Adipocyte (in vitro differentiated cells): ENCODE data around the gene GOLGA6A.
A peak's percentile ranks its signal among the peaks of the same experiment; 100 is the strongest.

Experiments used
- DNase-seq: peaks from one replicate; pipeline ENCODE4 v3.0.0-alpha.2; 2015; ENCODE audit warnings: low read depth
- H3K27me3 ChIP-seq: replicated peaks from 2 replicates; pipeline ENCODE4 v1.7.0; 2013; ENCODE audit warnings: mild to moderate bottlenecking, low read length, moderate library complexity; ENCODE audit not compliant: control insufficient read depth, insufficient read depth
- H3K36me3 ChIP-seq: 2 replicates; pipeline ENCODE4 v1.7.0; 2013; ENCODE audit warnings: low read length, mild to moderate bottlenecking, moderate library complexity; ENCODE audit not compliant: control insufficient read depth, insufficient read depth, severe bottlenecking
- H3K4me1 ChIP-seq: 2 replicates; pipeline ENCODE4 v1.7.0; 2013; ENCODE audit warnings: mild to moderate bottlenecking, low read length, moderate library complexity; ENCODE audit not compliant: control insufficient read depth, insufficient read depth
- H3K4me3 ChIP-seq: 2 replicates; pipeline ENCODE4 v1.7.0; 2013; ENCODE audit warnings: mild to moderate bottlenecking, low read length, moderate library complexity
- H3K9ac ChIP-seq: 2 replicates; pipeline ENCODE4 v1.7.0; 2013; ENCODE audit warnings: mild to moderate bottlenecking, low read length, moderate library complexity
- H3K9me3 ChIP-seq: 2 replicates; pipeline ENCODE4 v1.7.0; 2013; ENCODE audit warnings: mild to moderate bottlenecking, low read length, moderate library complexity; ENCODE audit not compliant: control insufficient read depth

GOLGA6A gene

GRCh38 chr15:74032046-74032445 lies 50.3 kb downstream of the GOLGA6A start:
- Histone ChIP-seq H3K4me1 (peaks cover 8% of the 10 kb centered on the region), H3K9ac (no peak overlapping the region), H3K9me3 (no peaks in the 10 kb centered on the region), H3K36me3 (peaks cover 70% of the 10 kb centered on the region), H3K4me3 (no peak overlapping the region), H3K27me3 (no peaks in the 10 kb centered on the region)
- no peak for DNase-seq

- DNase-seq: no peak
- H3K9ac ChIP-seq: no peak overlapping the region
- H3K4me1 ChIP-seq: peaks cover 20% of the 10 kb centered on the region
- H3K36me3 ChIP-seq: peaks cover 70% of the 10 kb centered on the region
- no peak overlapping the region for H3K4me3 ChIP-seq
- no peaks in the 10 kb centered on the region for H3K9me3 ChIP-seq
- H3K27me3 ChIP-seq: no peaks in the 10 kb centered on the region
Measured at GRCh38 chr15:74028646-74029045, 53.7 kb downstream of the GOLGA6A start.

- Histone ChIP-seq H3K36me3 (peaks cover 70% of the 10 kb centered on the region), H3K4me3 (no peak overlapping the region), H3K4me1 (peaks cover 22% of the 10 kb centered on the region), H3K27me3 (no peaks in the 10 kb centered on the region), H3K9ac (no peak overlapping the region), H3K9me3 (no peaks in the 10 kb centered on the region)
- no peak for DNase-seq
Measured at GRCh38 chr15:74027688-74028087, 54.7 kb downstream of the GOLGA6A start.

- Histone ChIP-seq H3K27me3 (no peaks in the 10 kb centered on the region), H3K4me1 (peaks cover 22% of the 10 kb centered on the region), H3K4me3 (no peak overlapping the region), H3K9ac (no peak overlapping the region), H3K9me3 (no peaks in the 10 kb centered on the region), H3K36me3 (peaks cover 79% of the 10 kb centered on the region)
- peak; percentile 7 for DNase-seq
Measured at GRCh38 chr15:74025436-74025835, 56.9 kb downstream of the GOLGA6A start.

GRCh38 chr15:74024687-74025086 lies 57.7 kb downstream of the GOLGA6A start:
- DNase-seq: no peak
- Histone ChIP-seq H3K9me3 (no peaks in the 10 kb centered on the region), H3K4me3 (no peak overlapping the region), H3K36me3 (peaks cover 79% of the 10 kb centered on the region), H3K9ac (no peak overlapping the region), H3K27me3 (no peaks in the 10 kb centered on the region), H3K4me1 (peaks cover 22% of the 10 kb centered on the region)

- peaks cover 76% of the 10 kb centered on the region for H3K36me3 ChIP-seq
- H3K4me3 ChIP-seq: no peak overlapping the region
- no peaks in the 10 kb centered on the region for H3K27me3 ChIP-seq
- DNase-seq: no peak
- H3K4me1 ChIP-seq: peaks cover 22% of the 10 kb centered on the region
- no peaks in the 10 kb centered on the region for H3K9me3 ChIP-seq
- H3K9ac ChIP-seq: no peak overlapping the region
Measured at GRCh38 chr15:74022706-74023470, 59.5 kb downstream of the GOLGA6A start.
